ENCODE results near the gene RAB39A. TPM values are rescaled to one million over a fixed set of nuclear protein-coding genes. Genes with fewer than 3 reads are reported as not detected.
A peak's percentile ranks its signal among the peaks of the same experiment; 100 is the strongest.
"Not testable (repeated sequence)": the region's sequence is repeated elsewhere in the genome, so short reads cannot be mapped to it uniquely, and the experiment has no call there.

Gene RAB39A, protein sequence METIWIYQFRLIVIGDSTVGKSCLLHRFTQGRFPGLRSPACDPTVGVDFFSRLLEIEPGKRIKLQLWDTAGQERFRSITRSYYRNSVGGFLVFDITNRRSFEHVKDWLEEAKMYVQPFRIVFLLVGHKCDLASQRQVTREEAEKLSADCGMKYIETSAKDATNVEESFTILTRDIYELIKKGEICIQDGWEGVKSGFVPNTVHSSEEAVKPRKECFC
- total RNA-seq (0.43 and 1.6 TPM in 2 replicates), polyA plus RNA-seq (not detected in 2 replicates)

DNA sequence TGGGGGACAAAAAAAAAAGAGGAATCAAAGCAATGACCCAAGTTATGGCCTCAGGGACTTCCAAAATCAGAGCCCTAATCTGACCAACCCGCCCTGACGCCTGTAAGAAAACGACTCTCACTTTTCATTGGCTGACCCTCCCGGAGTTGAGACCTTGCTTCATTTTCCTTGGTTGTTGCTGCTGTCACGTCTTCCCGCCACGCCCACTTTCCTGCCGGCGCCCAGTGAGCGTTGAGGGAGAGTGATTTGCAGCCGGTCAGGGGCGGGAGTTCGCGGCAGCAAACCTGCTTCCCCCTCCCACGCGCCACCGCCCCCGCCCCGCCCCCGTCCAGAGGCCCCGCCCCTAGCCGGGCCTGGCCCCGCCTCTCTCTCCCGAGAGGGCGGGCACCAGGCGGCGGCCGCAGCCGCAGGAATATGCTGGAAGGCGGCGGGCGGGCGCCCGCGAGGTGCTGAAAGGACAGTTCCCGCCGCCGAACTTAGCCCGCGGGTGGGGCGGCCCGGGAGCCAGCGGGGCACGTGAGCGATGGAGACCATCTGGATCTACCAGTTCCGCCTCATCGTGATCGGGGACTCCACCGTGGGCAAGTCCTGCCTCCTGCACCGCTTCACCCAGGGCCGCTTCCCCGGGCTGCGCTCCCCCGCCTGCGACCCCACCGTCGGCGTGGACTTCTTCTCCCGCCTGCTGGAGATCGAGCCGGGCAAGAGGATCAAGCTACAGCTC, at the start of gene RAB39A:
Gene RAB39A, plus strand, starts transcription at position 403 of the 721 bp plus-strand sequence. Its CDS starts 121 bp downstream, at position 524.
- Histone ChIP-seq H3K79me2 (no peaks in the 10 kb centered on the region), H3K9me2 (replicated peaks; ENCODE audit: insufficient read depth) (no peaks in the 10 kb centered on the region), H3K4me2 (peak within 1 kb of the TSS; percentile 98), H3K4me3 (peak within 1 kb of the TSS; percentile 64), H4K20me1 (ENCODE audit: insufficient read depth, poor library complexity, severe bottlenecking) (no peaks in the 10 kb centered on the region), H3K36me3 (replicated peaks; ENCODE audit: insufficient read depth, low read depth) (no peaks in the 10 kb centered on the region), H3K4me1 (ENCODE audit: insufficient read depth) (peaks cover 6% of the 10 kb centered on the region), H2AFZ (peak within 1 kb of the TSS; percentile 93), H3K9me3 (ENCODE audit: low read depth) (no peaks in the 10 kb centered on the region), H3K27me3 (peaks cover 12% of the 10 kb centered on the region), H3K27ac (no peak within 1 kb of the TSS)
- under 1% methylated on average over 47 of the region's 61 CpGs for WGBS (ENCODE audit: low lambda C conversion rate, missing lambda C conversion rate)
- peak; percentile 95 for DNase-seq (ENCODE audit: low spot score)
- TF ChIP-seq EZH2 (IDR thresholded peaks at IDR 0.05; ENCODE audit: borderline replicate concordance): no peak
- no peak for TF ChIP-seq EZH2phosphoT487 (IDR thresholded peaks at IDR 0.05; ENCODE audit: low read depth, severe bottlenecking, unreplicated experiment)
- TF ChIP-seq, protein P1, sequence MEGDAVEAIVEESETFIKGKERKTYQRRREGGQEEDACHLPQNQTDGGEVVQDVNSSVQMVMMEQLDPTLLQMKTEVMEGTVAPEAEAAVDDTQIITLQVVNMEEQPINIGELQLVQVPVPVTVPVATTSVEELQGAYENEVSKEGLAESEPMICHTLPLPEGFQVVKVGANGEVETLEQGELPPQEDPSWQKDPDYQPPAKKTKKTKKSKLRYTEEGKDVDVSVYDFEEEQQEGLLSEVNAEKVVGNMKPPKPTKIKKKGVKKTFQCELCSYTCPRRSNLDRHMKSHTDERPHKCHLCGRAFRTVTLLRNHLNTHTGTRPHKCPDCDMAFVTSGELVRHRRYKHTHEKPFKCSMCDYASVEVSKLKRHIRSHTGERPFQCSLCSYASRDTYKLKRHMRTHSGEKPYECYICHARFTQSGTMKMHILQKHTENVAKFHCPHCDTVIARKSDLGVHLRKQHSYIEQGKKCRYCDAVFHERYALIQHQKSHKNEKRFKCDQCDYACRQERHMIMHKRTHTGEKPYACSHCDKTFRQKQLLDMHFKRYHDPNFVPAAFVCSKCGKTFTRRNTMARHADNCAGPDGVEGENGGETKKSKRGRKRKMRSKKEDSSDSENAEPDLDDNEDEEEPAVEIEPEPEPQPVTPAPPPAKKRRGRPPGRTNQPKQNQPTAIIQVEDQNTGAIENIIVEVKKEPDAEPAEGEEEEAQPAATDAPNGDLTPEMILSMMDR (IDR thresholded peaks at IDR 0.05; ENCODE audit: poor library complexity): no peak

DNA sequence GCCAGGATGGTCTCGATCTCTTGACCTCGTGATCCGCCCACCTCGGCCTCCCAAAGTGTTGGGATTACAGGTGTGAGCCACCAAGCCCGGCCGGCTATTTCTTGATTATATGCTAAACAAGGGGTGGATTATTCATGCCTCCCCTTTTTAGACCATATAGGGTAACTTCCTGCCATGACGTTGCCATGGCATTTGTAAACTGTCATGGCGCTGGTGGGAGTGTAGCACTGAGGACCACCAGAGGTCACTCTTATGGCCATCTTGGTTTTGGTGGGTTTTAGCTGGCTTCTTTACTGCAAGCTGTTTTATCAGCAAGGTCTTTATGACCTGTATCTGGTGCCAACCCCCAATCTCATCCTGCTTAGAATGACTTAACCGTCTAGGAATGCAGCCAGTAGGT, 46.8 kb upstream of the RAB39A start:
- H3K9me2 ChIP-seq (replicated peaks; ENCODE audit: insufficient read depth); H3K4me3 ChIP-seq; H3K9me3 ChIP-seq (ENCODE audit: low read depth); H4K20me1 ChIP-seq (ENCODE audit: insufficient read depth, poor library complexity, severe bottlenecking); H3K79me2 ChIP-seq; H3K27ac ChIP-seq; H3K36me3 ChIP-seq (replicated peaks; ENCODE audit: insufficient read depth, low read depth); DNase-seq (ENCODE audit: low spot score); H3K27me3 ChIP-seq; H2AFZ ChIP-seq; H3K4me2 ChIP-seq; H3K4me1 ChIP-seq (ENCODE audit: insufficient read depth): not testable (repeated sequence)
- WGBS (ENCODE audit: low lambda C conversion rate, missing lambda C conversion rate): 91% methylated on average over 9 of the region's 9 CpGs

DNA sequence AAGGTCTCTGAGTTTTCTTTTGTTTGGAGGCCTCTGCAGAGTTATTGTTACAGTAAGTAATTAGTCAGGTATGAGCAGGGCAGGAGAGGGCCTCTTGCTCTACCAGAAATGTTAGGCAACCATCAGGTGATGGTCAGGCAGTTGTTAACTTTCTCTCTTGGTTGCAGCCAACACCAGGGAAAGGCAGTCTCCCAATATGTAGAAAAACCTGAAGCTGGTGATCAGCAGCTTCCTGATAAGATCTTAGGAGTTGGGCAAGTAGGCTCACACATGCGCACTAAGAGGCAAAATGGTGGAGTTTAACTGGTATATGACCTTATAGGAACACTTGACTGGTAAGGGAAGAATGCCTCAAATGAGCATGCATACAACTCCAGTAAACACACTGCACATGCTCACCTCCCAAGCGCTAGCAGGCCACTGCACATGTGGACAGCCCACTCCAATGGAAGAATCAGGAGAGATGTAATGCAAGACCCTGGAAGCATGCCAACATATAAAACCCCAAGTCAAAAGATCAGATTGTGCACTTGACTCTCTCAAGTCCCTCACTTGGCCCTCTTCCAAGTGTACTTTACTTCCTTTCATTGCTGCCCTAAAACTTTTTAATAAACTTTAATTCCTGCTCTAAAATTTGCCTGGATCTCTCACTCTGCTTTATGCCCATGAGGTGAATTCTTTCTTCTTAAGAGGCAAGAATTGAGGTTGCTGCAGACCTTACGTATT, 46.0 kb upstream of the RAB39A start:
- Histone ChIP-seq H3K4me3 (no peak overlapping the region), H3K4me1 (ENCODE audit: insufficient read depth) (no peaks in the 10 kb centered on the region), H3K4me2 (no peak overlapping the region), H3K36me3 (replicated peaks; ENCODE audit: insufficient read depth, low read depth) (no peaks in the 10 kb centered on the region), H4K20me1 (ENCODE audit: insufficient read depth, poor library complexity, severe bottlenecking) (no peaks in the 10 kb centered on the region), H3K27ac (no peak overlapping the region), H3K27me3 (no peaks in the 10 kb centered on the region), H2AFZ (no peak overlapping the region), H3K9me2 (replicated peaks; ENCODE audit: insufficient read depth) (no peaks in the 10 kb centered on the region), H3K9me3 (ENCODE audit: low read depth) (no peaks in the 10 kb centered on the region), H3K79me2 (no peaks in the 10 kb centered on the region)
- WGBS (ENCODE audit: low lambda C conversion rate, missing lambda C conversion rate): 91% methylated on average over 3 of the region's 3 CpGs
- DNase-seq (ENCODE audit: low spot score): no peak
- TF ChIP-seq EZH2phosphoT487 (IDR thresholded peaks at IDR 0.05; ENCODE audit: low read depth, severe bottlenecking, unreplicated experiment) (no peak), EZH2 (IDR thresholded peaks at IDR 0.05; ENCODE audit: borderline replicate concordance) (no peak)
- TF ChIP-seq, protein P1 (IDR thresholded peaks at IDR 0.05; ENCODE audit: poor library complexity): no peak

DNA sequence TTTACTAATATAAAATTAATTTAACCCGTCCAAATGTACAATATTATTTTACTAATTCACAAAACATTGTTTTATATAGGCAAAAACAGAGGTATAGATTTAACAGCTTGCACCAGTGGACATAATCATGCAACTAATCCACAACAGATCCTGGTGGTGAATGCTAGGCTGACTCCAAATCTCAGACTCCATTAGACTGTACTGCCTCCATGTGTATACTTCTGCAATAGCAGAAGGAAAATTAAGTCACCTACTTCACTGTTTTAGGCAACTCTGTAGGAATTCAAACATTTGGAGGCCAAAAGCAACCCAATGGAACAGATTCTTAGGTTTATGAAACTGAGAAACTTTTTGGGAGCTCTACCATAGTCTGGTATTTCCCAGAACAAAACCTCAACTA, 30.0 kb upstream of the RAB39A start:
- Histone ChIP-seq H4K20me1 (ENCODE audit: insufficient read depth, poor library complexity, severe bottlenecking) (no peaks in the 10 kb centered on the region), H3K4me3 (no peak overlapping the region), H3K27ac (no peak overlapping the region), H3K9me2 (replicated peaks; ENCODE audit: insufficient read depth) (no peaks in the 10 kb centered on the region), H3K36me3 (replicated peaks; ENCODE audit: insufficient read depth, low read depth) (no peaks in the 10 kb centered on the region), H2AFZ (no peak overlapping the region), H3K4me1 (ENCODE audit: insufficient read depth) (no peaks in the 10 kb centered on the region), H3K4me2 (no peak overlapping the region), H3K9me3 (ENCODE audit: low read depth) (no peaks in the 10 kb centered on the region), H3K27me3 (no peaks in the 10 kb centered on the region), H3K79me2 (no peaks in the 10 kb centered on the region)
- WGBS (ENCODE audit: low lambda C conversion rate, missing lambda C conversion rate): 30% methylated on average over 1 of the region's 1 CpG
- DNase-seq (ENCODE audit: low spot score): peak; percentile 26
- no peak for TF ChIP-seq EZH2phosphoT487 (IDR thresholded peaks at IDR 0.05; ENCODE audit: low read depth, severe bottlenecking, unreplicated experiment)
- TF ChIP-seq, protein P1 (IDR thresholded peaks at IDR 0.05; ENCODE audit: poor library complexity): peak; percentile 44

Data from hepatocyte (in vitro differentiated cells).